DND-41 (cell line): ENCODE measurements around the gene TMEM259.

ENCODE experiments used
- ATAC-seq: fragments of 200-7000 bp; cut with Tn5 transposase; 3 replicates; pipeline ENCODE4 v1.9.1; 2021; ENCODE audit warnings: low read depth; ENCODE audit not compliant: insufficient read depth
- DNase-seq: peaks from one replicate; pipeline ENCODE4 v3.0.0-alpha.2; 2020
- H2AFZ ChIP-seq: 2 replicates; pipeline ENCODE4 v1.6.0; 2012; ENCODE audit warnings: low read depth, low read length
- H3K27ac ChIP-seq: 2 replicates; pipeline ENCODE4 v1.5.1; 2012; ENCODE audit warnings: low read length, inconsistent platforms
- H3K27me3 ChIP-seq: fragments of 200-600 bp; sonication (generic); 2 replicates; pipeline ENCODE4 v1.6.0; 2012; ENCODE audit warnings: low read length, mild to moderate bottlenecking, inconsistent platforms; ENCODE audit not compliant: insufficient read depth, poor library complexity
- H3K36me3 ChIP-seq: 2 replicates; pipeline ENCODE4 v1.5.1; 2012; ENCODE audit warnings: low read length, inconsistent platforms; ENCODE audit not compliant: insufficient read depth
- H3K4me1 ChIP-seq: 2 replicates; pipeline ENCODE4 v1.5.1; 2012; ENCODE audit warnings: mild to moderate bottlenecking, low read length; ENCODE audit not compliant: insufficient read depth
- H3K4me2 ChIP-seq: 2 replicates; pipeline ENCODE4 v1.6.0; 2012; ENCODE audit warnings: mild to moderate bottlenecking, moderate library complexity, low read length, inconsistent platforms; ENCODE audit not compliant: insufficient read depth
- H3K4me3 ChIP-seq, 2 experiments: fragments of 200-600 bp in 1 of 2; shearing (Covaris generic) in 1 of 2; 2 replicates each; pipeline ENCODE4 v1.5.1; 2012 to 2016; ENCODE audit warnings: inconsistent platforms in 2 of 2, low read length in 2 of 2, mild to moderate bottlenecking in 2 of 2, low read depth in 1 of 2, moderate library complexity in 1 of 2
- H3K79me2 ChIP-seq: 2 replicates; pipeline ENCODE4 v1.6.0; 2012; ENCODE audit warnings: low read length, inconsistent platforms; ENCODE audit not compliant: insufficient read depth
- H3K9ac ChIP-seq: 2 replicates; pipeline ENCODE4 v1.6.0; 2012; ENCODE audit warnings: low read depth, mild to moderate bottlenecking, inconsistent platforms, low read length, moderate library complexity
- H3K9me3 ChIP-seq: 2 replicates; pipeline ENCODE4 v1.5.1; 2012; ENCODE audit warnings: low read length, moderate library complexity, mild to moderate bottlenecking, inconsistent platforms; ENCODE audit not compliant: insufficient read depth, severe bottlenecking
- H4K20me1 ChIP-seq: 2 replicates; pipeline ENCODE4 v1.6.0; 2012; ENCODE audit warnings: low read length; ENCODE audit not compliant: insufficient read depth
- EZH2 ChIP-seq: IDR thresholded peaks from 3 replicates; pipeline ENCODE4 v1.6.1; 2012; ENCODE audit warnings: borderline replicate concordance, low read depth, mild to moderate bottlenecking, moderate library complexity, low read length, inconsistent platforms; ENCODE audit not compliant: severe bottlenecking
- TF ChIP-seq, protein P1 (sequence below): IDR thresholded peaks from 2 replicates; pipeline ENCODE4 v1.5.1; 2012; ENCODE audit warnings: borderline replicate concordance, low read length, moderate library complexity, mild to moderate bottlenecking; ENCODE audit not compliant: poor library complexity, severe bottlenecking; ENCODE audit errors: extremely low read depth

The TMEM259 gene

GRCh38 chr19:1020868-1021425, at the start of gene TMEM259:
TMEM259 (minus strand) TSS chr19:1021123; CDS start chr19:1020996, 127 bp downstream.
- Histone ChIP-seq H3K4me2 (peak within 1 kb of the TSS; percentile 91), H2AFZ (peak within 1 kb of the TSS; percentile 68), H3K9ac (peak within 1 kb of the TSS; percentile 92), H3K27me3 (peaks cover 2% of the 10 kb centered on the region), H3K4me3 (peak within 1 kb of the TSS; percentile 81 to 89; a peak in 3 of 4 replicates), H3K4me1 (peaks cover 45% of the 10 kb centered on the region), H3K27ac (peak within 1 kb of the TSS; percentile 81), H3K36me3 (peaks cover 42% of the 10 kb centered on the region), H4K20me1 (peaks cover 45% of the 10 kb centered on the region), H3K9me3 (no peaks in the 10 kb centered on the region), H3K79me2 (peaks cover 50% of the 10 kb centered on the region)
- ATAC-seq, result peak; percentile 92
- DNase-seq, result peak; percentile 98
- TF ChIP-seq, protein P1, sequence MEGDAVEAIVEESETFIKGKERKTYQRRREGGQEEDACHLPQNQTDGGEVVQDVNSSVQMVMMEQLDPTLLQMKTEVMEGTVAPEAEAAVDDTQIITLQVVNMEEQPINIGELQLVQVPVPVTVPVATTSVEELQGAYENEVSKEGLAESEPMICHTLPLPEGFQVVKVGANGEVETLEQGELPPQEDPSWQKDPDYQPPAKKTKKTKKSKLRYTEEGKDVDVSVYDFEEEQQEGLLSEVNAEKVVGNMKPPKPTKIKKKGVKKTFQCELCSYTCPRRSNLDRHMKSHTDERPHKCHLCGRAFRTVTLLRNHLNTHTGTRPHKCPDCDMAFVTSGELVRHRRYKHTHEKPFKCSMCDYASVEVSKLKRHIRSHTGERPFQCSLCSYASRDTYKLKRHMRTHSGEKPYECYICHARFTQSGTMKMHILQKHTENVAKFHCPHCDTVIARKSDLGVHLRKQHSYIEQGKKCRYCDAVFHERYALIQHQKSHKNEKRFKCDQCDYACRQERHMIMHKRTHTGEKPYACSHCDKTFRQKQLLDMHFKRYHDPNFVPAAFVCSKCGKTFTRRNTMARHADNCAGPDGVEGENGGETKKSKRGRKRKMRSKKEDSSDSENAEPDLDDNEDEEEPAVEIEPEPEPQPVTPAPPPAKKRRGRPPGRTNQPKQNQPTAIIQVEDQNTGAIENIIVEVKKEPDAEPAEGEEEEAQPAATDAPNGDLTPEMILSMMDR, result no peak
- TF ChIP-seq EZH2, result no peak

GRCh38 chr19:1070576-1070930, 49.6 kb upstream of the TMEM259 start:
- H3K4me1 ChIP-seq, result peaks cover 52% of the 10 kb centered on the region
- peaks cover 33% of the 10 kb centered on the region for H4K20me1 ChIP-seq
- H3K27me3 ChIP-seq, result no peaks in the 10 kb centered on the region
- TF ChIP-seq, protein P1, result no peak
- TF ChIP-seq EZH2, result no peak
- ATAC-seq (no peak), DNase-seq (no peak)
- H3K4me3 ChIP-seq, result no peak overlapping the region
- peaks cover 51% of the 10 kb centered on the region for H3K79me2 ChIP-seq
- peaks cover 49% of the 10 kb centered on the region for H3K36me3 ChIP-seq
- H2AFZ ChIP-seq, result no peak overlapping the region
- no peak overlapping the region for H3K27ac ChIP-seq
- no peak overlapping the region for H3K4me2 ChIP-seq
- H3K9me3 ChIP-seq, result no peaks in the 10 kb centered on the region
- H3K9ac ChIP-seq, result no peak overlapping the region

DNA sequence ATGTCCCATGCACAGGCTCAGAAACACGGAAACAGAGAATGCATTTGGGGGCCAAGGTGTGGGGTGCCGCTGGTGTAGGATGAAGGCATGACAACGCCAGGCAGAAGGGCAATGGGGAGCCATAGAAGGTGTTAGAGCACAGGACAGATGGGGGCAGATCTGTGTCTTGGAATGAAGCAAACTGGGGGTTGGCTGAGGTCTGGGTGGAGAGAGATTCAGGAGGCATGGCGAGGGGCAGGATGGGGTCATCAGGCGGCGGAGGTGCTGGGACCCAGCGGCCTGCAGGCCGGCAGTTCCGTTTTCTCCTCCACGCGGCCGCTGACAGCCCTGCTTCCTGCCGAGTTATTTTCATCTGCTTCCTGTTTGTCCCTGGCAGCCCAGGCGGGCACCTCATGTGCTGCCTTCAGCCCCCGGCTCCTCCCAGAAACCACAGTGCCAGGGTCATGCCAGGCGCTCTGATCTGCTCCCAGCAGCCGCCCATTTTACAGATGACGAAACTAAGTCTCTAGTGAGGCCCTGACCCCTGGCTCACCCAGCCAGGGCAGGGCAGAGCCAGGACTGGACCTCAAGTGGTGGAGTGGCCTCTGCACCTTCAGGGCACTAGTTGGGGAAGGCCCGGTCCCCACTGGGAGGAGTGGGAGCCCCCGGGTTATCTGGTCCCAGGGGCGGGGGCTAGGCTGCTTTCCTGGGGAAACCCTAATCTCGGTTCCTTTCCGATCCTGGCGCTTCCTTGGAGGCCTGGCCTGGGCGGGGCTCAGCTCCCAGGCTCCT, 48.3 kb upstream of the TMEM259 start:
- no peaks in the 10 kb centered on the region for H3K27me3 ChIP-seq
- TF ChIP-seq, protein P1, result no peak
- no peak for TF ChIP-seq EZH2
- peak overlapping the region; percentile 83 for H3K27ac ChIP-seq
- H3K9ac ChIP-seq, result peak overlapping the region; percentile 96
- H3K79me2 ChIP-seq, result peaks cover 48% of the 10 kb centered on the region
- no peaks in the 10 kb centered on the region for H3K9me3 ChIP-seq
- H3K4me1 ChIP-seq, result peaks cover 52% of the 10 kb centered on the region
- H3K36me3 ChIP-seq, result peaks cover 40% of the 10 kb centered on the region
- no peak overlapping the region for H2AFZ ChIP-seq
- peak; percentile 59 for DNase-seq
- H3K4me3 ChIP-seq, result peak overlapping the region in 1 of 2 experiments; percentile 84; a peak in 2 of 4 replicates
- no peak for ATAC-seq
- H3K4me2 ChIP-seq, result peak overlapping the region; percentile 92
- peaks cover 32% of the 10 kb centered on the region for H4K20me1 ChIP-seq
